ENCODE data around the gene JTB. TPM values are rescaled to one million over a fixed set of nuclear protein-coding genes. Genes with fewer than 3 reads are reported as not detected.

Gene JTB
- total RNA-seq, 2 donors from 2014 or later: 184 to 266 TPM

- ATAC-seq (ENCODE audit: insufficient number of reproducible peaks, low FRiP score, low read depth) (no peak), DNase-seq (ENCODE audit: low spot score) (no peak)
- Histone ChIP-seq H3K4me1 (ENCODE audit: control insufficient read depth in 1 of 2, low read depth in 2 of 2) (peaks cover 10 to 14% of the 10 kb centered on the region in 2 donors), H3K36me3 (peaks cover 23% of the 10 kb centered on the region), H3K27me3 (replicated peaks; ENCODE audit: insufficient read depth) (no peaks in the 10 kb centered on the region), H3K27ac (no peak overlapping the region), H3K4me3 (no peak overlapping the region), H3K9me3 (no peaks in the 10 kb centered on the region)
- no peak for TF ChIP-seq CTCF (IDR thresholded peaks at IDR 0.05)
These were observed 3.9 kb downstream of the JTB start for GRCh38 chr1:153973525-153973924.

- Histone ChIP-seq H3K36me3 (peaks cover 23% of the 10 kb centered on the region), H3K4me3 (no peak overlapping the region), H3K9me3 (no peaks in the 10 kb centered on the region), H3K27ac (no peak overlapping the region), H3K4me1 (ENCODE audit: control insufficient read depth in 1 of 2, low read depth in 2 of 2) (peaks cover 13 to 18% of the 10 kb centered on the region in 2 donors), H3K27me3 (replicated peaks; ENCODE audit: insufficient read depth) (no peaks in the 10 kb centered on the region)
- no peak for ATAC-seq (ENCODE audit: insufficient number of reproducible peaks, low FRiP score, low read depth)
- DNase-seq (ENCODE audit: low spot score): no peak
- TF ChIP-seq CTCF (IDR thresholded peaks at IDR 0.05): no peak
These were observed 4.4 kb downstream of the JTB start for GRCh38 chr1:153973071-153973470.

GRCh38 chr1:153970346-153970745 lies 7.1 kb downstream of the JTB start:
- no peak for DNase-seq (ENCODE audit: low spot score)

GRCh38 chr1:153968972-153969371 lies 8.5 kb downstream of the JTB start:
- DNase-seq (ENCODE audit: low spot score) (no peak), ATAC-seq (ENCODE audit: insufficient number of reproducible peaks, low FRiP score, low read depth) (no peak)
- Histone ChIP-seq H3K4me1 (ENCODE audit: control insufficient read depth in 1 of 2, low read depth in 2 of 2) (peaks cover 20 to 30% of the 10 kb centered on the region in 2 donors), H3K9me3 (no peaks in the 10 kb centered on the region), H3K27me3 (replicated peaks; ENCODE audit: insufficient read depth) (no peaks in the 10 kb centered on the region), H3K36me3 (peaks cover 11% of the 10 kb centered on the region), H3K27ac (no peak overlapping the region), H3K4me3 (no peak overlapping the region)
- TF ChIP-seq CTCF (IDR thresholded peaks at IDR 0.05): no peak

More at GRCh38 chr1:153970346-153970745, 7.1 kb downstream of the JTB start:
- H3K4me3 ChIP-seq: no peak overlapping the region
- no peak for TF ChIP-seq CTCF (IDR thresholded peaks at IDR 0.05)
- ATAC-seq (ENCODE audit: insufficient number of reproducible peaks, low FRiP score, low read depth): no peak
- H3K9me3 ChIP-seq: no peaks in the 10 kb centered on the region
- no peaks in the 10 kb centered on the region for H3K27me3 ChIP-seq (replicated peaks; ENCODE audit: insufficient read depth)
- peaks cover 14 to 22% of the 10 kb centered on the region in 2 donors for H3K4me1 ChIP-seq (ENCODE audit: control insufficient read depth in 1 of 2, low read depth in 2 of 2)
- no peak overlapping the region for H3K27ac ChIP-seq
- H3K36me3 ChIP-seq: peaks cover 18% of the 10 kb centered on the region

GRCh38 chr1:153968408-153968807 lies 9.1 kb downstream of the JTB start:
- DNase-seq (ENCODE audit: low spot score): no peak
- H3K4me3 ChIP-seq: peak overlapping the region; percentile 85
- H3K4me1 ChIP-seq (ENCODE audit: control insufficient read depth in 1 of 2, low read depth in 2 of 2): peaks cover 22 to 32% of the 10 kb centered on the region in 2 donors
- H3K27me3 ChIP-seq (replicated peaks; ENCODE audit: insufficient read depth): no peaks in the 10 kb centered on the region
- H3K36me3 ChIP-seq: peaks cover 5% of the 10 kb centered on the region
- ATAC-seq (ENCODE audit: insufficient number of reproducible peaks, low FRiP score, low read depth): no peak
- H3K27ac ChIP-seq: peak overlapping the region in 1 of 2 donors; percentile 92
- H3K9me3 ChIP-seq: no peaks in the 10 kb centered on the region
- TF ChIP-seq CTCF (IDR thresholded peaks at IDR 0.05): no peak
